Activated CD8-positive, alpha-beta memory T cell treated with anti-CD3 and anti-CD28 coated beads, Interleukin-2, amount 50 U/mL, for 4 hours (primary cell): Measurements from ENCODE around the gene PLPP6.

Experiments
- DNase-seq: peaks from one replicate; pipeline ENCODE4 v3.0.0-alpha.2; 2020

Gene PLPP6

DNA sequence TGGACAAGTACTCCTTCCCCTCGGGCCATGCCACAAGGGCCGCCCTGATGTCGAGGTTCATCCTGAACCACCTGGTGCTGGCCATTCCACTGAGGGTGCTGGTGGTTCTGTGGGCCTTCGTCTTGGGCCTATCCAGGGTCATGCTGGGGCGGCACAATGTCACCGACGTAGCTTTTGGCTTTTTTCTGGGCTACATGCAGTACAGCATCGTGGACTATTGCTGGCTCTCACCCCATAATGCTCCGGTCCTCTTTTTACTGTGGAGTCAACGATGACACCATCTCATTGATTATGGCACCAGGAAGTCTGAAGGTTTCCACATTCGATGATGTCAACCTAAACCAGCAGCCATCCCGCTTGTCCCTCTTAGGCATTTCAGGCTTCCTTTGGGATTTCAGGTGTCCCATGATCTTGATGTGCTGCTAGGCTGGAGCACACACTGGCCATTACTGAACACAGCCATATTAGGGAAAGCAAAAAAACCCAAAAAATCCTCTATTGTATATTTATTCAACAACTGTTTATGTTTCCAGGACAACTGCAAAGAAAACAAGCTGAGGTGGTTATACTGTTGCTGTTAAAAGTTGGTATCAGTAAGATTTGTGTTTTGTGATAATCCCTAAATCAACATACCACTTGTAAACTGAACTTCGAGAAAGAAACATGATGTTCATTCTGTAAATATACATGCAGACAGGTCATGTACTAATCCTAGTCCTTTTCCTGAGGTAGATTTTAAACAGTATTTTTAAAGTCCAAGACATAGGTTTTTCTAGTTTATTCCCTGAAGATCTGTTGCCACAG is 1.1 kb downstream of the PLPP6 start:
- no peak for DNase-seq

DNA sequence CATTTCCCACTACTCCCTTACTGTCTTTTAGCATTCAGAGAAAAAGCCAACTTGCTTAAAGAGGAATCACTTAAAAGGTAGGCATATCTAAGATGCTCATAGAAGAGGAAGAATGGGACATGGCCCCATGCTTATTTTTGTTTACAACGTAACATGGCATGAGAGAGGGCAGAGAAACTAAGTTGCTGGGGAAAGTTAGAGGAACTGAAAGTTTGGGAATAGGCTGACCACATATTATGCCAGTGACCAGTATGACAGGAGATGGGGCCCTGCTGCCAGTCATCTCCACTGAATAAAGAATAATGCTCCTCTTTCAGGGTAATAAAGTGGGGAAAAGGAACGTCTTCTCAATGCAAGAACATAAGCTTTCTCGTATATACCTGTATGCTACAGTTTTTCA is 1.9 kb downstream of the PLPP6 start:
- DNase-seq = no peak

DNA sequence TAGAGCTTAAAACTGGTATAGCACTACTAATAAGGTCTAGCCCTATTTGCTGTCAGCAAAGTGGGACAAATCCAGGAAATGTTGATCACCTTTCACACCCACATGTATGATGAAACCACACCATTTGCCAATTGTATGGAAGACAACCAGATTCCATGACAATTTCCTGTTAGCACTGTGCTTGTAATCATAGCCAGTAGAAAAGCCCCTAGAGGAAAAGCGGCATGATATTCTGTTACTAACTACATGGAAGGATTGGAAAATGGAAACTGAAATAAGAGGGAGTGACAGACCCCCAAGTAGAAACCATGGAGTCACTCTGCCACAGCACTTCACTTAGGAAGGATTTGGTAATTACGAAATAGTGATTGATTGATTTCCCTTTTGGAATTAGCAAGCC is 3.3 kb downstream of the PLPP6 start:
- no peak for DNase-seq

DNA sequence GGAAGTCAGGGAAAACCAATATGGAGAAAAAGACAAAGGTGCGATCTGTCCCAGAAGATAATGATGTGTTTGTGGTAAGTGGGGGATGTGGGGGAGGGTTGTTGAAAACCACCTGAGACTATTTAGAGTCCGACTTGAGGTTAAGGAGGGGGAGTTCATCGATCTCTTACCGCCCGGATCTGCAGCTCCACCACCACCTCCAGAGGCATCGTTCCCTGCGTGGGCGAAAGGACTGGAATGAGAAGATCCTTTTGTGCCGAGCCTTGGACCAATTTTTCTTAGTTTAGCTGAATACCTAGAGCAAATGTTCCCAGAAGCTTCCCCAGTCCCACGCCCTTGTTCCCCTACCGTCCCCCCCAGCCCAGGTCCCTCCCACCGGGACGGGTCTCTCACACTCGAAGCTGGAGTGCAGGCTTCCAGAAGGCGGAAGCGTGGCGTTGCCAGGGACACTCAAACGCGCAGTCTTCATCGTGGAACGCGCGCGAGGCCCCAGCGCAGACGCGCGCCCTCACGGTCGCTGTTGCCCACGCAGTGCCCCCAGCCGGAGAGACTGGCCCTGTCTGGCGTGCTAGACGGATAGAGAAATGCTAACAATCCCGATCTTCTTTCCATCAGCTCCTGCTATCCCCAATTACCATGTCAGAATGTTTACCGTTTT is 4.1 kb downstream of the PLPP6 start, which contains the start of gene SPATA6L:
Gene SPATA6L (minus strand): TSS at position 439 of the 658 bp plus-strand sequence. CDS start 230 bp downstream, at position 209.
- DNase-seq = peak; percentile 40

DNA sequence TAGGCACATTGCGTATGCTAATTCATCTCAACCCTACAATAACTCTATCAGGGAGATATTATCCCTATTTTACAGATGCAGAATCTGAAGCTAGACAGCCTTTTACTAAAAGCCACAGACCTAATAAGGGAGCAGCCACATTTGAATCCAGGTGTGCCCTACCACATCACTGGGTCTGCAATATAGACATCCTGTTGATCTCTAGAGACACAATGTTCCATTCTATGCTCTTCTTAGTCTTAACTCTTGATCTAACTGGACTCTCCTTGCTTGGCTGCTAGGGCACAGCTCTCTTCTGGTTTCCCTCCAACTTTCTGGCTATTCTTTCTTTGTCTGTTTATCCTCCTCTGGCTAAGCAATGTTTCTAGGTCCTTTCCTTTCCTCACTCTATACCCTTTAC is 5.6 kb downstream of the PLPP6 start:
- no peak for DNase-seq

DNA sequence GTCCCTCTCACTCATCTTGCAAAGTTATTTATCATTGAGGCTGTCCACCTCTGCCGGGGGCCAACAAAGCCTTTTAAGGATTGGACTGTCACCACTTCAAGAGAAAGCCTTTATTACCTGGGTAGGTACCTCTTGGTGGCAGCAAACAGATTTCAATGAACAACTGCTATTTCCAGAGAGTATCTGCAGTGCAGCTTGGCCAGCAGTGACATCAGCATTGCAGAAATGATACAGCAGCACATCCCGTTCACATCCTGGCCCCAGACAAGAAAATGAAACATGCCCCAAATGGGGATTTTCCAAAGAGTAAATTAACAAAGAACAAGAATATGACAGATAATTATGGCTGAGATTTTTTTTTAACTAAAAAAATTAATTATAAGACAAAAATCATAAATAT is 6.5 kb downstream of the PLPP6 start:
- no peak for DNase-seq

DNA sequence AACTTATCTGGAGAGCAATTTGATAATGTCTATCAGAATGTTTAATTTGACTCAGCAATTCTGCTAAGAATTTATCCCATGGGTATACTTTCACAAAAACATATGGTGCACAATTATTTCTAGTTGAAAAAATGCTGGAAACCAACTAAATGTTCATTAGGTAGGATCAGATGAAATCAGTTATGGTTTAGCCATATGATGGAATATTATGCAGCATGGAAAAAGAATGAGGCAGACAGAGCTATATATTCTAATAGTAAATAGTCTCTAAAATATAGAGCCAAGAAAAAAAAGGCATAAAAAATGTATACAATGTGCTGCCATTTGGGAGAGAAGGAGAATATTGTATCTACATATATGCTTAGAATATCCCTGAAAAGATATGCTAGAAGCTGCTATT is 7.8 kb downstream of the PLPP6 start:
- DNase-seq = no peak

DNA sequence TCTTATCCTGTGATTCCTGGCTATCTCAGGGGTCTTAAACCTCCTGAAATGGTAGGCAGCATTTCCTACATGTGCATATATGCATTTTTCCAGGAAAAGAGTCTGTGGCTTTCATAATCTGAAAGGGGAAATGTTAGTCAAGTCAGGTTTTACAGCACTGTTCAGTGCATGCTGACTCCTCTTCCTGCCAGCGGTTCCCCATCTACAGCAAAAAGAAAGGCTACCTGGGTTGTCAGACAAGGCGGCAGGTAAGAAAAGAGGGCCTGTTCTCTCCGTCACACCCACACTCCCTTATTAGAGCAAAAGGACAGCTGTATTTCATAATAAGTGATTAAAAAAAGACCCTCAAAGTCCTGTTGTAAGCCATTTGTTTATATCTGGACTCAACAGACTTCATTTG is 8.5 kb downstream of the PLPP6 start:
- no peak for DNase-seq

DNA sequence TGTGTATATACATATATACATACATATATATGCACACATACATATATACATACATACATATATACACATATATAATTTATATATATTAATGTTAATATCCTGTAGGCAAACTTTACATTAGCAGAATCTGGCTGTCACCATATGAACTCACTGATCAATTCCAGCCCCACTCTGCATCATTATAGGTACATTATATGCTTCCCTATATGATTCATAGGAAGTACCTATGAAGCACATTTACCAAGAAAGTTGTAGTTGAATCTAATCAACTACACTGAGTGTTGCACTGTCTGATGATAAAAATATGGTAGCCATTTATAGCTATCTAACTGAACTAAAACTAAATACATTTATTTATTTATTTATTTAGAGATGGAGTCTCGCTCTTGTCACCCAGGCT is 9.6 kb downstream of the PLPP6 start:
- DNase-seq = no peak

DNA sequence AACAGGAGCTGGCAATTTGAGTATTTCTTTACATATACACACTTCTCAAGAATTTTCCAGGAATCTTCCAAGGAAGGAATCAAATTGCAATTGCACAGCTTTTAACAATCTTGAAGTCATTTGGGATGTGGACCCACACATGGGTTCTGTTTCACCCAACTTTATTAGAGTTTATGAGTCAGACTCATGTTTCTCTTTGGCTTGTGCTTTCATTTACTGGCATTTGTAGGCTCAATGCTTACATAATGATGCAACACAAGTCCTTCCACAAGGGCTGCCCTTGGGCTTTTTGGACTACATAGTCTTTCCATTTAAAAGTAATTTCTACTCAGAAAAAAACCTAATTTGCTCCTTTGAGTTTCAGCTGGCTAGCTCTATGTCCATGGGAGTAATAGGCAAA is 12.7 kb downstream of the PLPP6 start:
- no peak for DNase-seq

DNA sequence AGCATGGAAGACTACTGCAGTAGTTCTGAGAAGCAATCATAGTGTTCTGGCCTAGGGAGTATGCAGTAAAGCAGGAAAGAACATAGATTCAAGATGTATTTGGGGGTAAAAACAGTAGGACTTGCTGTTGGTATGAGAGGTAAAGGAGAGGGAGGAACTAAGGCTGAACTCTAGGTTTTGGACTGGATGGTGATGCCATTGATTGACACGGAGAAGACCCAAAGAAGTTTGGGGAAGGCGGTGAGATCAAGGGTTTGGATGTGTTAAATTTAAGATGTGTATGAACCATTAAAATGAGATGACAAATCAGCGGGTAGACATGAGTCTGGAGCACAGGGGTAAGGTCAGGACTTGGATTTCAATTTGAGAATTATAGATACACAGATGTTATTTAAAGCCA is 15.3 kb downstream of the PLPP6 start:
- no peak for DNase-seq

DNA sequence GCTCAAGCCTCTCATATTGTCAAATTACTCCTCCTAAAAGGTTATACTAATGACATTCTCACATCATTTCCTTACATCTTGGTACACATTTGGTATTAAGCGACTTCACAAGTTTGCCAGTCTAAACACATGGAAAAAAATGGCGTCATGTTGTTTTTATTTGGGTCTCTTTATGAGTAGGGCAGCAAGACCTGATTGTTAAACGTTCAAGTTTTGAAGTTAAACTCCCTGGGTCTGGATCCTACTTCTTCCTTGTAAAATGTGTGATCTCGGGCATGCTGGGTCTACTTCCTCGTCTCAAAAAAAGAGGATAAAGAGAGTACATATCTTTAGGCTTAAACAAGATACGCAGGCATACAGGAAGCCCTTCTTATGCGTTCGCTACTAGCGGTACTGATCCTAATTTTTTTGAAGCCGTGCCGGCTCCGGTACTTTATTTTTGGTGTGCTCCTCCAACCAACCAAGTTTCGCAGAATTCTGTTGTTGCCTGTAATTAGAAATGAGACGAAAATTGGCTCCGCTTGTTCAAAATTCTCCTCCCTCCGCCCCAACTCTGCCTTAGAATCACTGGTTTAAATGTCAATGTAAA is 16.7 kb downstream of the PLPP6 start:
- peak; percentile 23 for DNase-seq

DNA sequence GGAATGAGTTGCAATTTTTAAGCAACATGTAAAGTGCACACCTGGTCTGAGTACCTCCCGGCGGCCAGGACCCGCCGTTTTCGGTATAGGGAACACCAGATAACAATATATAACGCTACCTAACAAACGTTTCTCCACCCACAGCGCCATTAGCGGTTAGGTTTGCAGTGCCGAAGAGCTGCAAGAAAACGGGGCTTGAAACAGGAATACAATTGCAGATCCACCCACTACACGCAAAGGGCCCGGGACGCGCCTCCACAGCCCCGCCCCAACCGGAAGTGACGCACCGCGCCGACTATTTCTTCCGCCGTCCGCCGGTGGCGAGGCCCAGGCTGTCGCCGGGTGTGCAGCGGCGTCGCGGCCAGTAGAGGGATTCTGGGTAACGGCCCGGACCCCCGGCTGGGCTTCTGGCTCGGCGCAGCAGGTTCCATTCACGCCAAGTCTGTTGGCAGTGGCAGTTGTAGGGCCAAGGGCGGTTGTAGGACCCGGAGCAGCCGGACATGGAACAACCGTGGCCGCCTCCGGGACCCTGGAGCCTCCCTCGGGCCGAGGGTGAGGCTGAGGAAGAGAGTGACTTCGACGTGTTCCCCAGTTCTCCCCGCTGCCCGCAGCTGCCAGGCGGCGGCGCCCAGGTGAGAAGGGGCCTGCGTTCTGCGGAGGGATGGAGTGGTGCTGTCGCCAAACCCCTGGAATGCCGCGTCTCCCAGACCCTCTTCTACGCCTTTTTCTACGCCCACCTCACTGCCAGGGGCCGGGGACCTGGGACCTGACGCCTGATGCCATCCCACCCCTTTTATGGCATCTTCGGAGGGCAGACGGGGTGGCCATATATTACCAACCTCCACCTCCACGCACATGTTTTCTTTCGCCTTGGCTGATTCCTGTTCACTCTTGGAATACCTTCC is 17.4 kb downstream of the PLPP6 start, which contains the start of gene CDC37L1:
Gene CDC37L1 (plus strand): TSS at position 302 of the 905 bp plus-strand sequence. CDS start 199 bp downstream, at position 501.
- DNase-seq = peak; percentile 100

DNA sequence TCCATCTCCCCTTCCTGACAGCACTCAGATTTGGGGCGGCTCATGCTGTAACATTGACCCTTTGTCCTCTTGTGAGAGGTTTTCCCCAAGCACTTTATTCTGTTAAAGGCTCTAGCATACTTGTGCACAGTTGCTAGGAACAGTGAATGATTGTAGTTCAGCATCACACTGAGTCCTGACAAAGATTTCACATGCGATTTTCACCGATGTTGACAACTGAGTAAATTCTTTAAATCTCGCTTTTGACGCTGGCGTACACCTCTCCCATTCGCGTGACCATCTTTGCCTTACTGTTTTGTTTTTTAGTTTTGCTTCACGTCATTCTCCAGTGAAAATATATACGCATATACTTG is 18.1 kb downstream of the PLPP6 start:
- DNase-seq = no peak

DNA sequence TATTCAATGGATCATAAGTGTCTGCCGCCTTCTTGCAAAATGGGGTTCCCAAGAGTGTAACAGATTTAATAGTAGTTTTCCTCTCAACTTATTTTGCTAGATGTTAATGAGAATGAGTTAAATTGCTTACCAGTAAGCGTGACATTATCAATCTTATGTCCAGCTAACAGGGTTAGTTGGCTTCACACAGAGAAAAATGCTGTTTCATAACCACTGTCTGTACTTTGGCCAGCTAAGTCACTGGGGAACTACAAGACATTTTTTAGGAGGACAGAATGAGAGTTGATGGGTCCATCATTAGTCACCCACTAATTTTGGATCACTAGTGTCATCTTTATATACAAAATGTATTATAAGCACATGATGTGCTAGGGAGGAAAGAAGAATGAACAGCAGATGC is 18.7 kb downstream of the PLPP6 start:
- no peak for DNase-seq

DNA sequence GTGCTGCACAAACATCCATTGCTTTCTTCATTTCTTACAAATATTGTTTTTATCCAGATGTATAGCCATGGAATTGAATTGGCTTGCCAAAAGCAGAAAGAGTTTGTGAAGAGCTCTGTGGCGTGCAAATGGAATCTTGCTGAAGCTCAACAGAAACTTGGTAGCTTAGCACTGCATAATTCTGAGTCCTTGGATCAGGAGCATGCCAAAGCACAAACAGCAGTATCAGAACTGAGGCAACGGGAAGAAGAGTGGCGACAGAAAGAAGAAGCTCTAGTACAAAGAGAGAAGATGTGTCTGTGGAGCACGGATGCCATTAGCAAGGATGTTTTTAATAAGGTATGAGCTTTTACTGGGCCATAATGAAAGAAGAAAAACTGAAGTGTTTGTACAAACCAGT is 22.7 kb downstream of the PLPP6 start:
- no peak for DNase-seq

DNA sequence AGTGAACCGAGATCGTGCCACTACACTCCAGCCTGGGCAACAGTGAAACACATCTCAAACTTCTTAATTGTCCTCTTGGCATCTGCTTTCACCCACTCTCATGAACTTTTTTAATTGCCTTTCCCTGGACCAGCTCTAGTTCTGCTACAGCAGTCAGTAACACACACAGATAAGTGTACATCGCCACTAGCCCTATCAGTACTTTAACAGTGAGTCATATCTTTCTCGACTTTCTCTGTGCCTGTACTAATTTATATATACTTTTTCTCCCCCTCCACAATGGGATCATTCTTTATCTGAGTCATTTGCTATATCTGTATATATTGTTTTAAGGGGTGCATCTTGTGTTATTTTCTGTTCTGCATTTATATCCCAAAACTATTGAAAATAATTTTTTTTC is 24.0 kb downstream of the PLPP6 start:
- DNase-seq = no peak

DNA sequence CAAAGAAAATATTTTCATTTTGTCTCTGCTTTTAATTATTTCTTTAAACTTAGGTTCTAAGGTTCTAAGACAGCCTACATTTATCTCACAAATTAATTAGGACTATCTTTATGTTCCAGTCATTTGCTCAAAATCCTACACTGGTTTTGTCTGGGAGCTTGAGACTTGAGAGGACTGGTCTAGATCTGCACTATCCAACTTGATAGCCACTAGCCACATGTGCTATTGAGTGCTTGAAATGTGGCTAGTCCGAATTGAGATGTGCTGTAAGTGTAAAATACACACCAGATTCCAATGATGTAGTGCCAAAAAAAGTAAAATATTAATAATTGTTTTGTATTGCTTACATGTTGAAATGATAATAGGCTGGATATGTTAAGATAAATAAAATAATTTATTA is 24.5 kb downstream of the PLPP6 start:
- no peak for DNase-seq

DNA sequence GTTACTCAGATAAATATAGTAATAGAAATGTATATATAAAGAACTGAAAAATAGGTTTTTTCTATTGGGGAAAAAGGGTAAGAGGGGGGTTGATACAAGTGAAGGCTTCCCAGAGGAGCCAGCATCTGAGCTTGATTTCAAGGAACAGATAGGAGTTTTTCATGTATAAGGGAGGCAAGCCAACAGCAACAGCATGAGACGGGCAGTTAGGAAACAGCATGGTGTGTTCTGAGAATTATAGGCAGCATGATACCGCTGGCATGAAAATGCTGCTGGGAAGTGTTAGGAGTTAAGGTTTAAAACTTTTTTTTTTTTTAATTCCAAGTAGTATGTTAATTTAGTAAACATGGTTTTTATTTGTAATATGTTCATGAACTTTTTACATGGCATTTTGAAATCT is 26.9 kb downstream of the PLPP6 start:
- DNase-seq = no peak

DNA sequence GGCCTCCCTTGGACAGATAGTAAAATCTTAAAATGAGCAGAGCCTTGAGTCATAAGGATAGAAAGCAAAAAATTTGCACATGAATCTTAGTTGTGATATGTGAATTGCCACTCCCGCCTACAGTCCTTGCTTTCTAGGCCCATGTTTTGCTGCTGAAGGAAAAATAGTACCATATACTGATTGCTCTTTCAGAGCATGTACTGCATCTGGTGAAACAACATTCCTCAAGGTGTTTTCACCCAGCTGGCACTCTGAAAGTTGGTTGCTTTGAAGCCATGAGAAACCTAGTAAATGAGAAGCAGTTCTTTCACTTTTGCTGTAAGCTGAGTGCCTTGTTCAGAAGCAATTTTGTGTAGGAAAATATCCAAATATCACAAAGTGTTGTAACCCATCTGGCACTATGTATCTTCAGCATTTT is 27.6 kb downstream of the PLPP6 start:
- no peak for DNase-seq

DNA sequence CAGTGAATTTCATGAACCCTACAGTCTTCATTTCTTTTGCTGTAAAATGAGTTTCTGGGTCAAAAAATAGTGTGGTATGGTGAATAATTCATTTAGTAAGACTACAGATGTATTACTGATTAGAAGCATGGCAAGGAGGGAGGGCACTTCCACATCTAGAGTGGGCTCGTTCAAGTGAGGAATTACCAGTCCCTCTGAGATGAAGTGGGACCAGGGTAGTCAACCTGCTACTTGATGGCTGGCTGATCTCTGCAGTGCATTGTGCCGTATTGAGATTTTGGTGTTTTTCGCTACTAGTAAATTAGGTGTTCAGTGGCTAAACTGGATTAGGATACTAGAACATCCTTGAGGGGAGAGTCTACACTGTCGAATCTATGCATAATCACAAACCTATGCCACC is 28.1 kb downstream of the PLPP6 start:
- DNase-seq = no peak

DNA sequence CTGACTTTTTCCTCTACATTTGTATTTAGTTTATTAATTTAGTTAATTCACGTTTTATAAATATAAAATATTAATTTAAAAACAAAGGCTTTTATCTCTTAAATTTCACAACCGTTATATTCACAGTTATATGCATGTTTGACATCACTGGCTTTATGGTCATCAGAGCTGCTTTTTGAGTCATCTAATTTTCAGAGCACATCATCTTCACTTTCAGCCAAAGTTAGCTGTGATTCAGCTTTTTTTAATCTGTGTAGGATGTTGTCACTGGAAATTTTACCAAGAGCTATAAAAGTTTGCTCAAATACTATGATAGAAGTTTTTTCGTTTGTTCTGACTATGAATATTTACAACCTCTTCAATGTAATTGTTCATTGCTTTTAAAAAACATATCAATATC is 29.7 kb downstream of the PLPP6 start:
- DNase-seq = no peak

DNA sequence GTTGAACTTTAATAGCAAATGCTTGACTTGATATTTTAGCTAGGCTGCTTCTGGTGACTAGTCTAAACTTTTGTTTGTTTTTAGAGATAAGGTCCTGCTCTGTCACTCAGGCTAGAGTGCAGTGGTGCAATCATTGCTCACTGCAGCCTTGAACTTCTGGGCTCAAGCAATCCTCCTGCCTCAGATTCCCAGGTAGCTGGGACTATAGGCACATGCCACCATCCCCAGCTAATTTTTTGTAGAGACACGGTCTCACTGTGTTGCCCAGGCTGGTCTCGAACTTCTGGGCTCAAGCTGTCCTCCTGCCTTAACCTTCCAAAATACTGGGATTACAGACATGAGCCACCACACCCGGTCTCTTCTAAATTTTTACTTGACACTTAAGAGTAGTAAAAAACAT is 38.0 kb downstream of the PLPP6 start:
- no peak for DNase-seq
